HepG2 (cell line): ENCODE results near the gene AP1M1. TPM values are rescaled to one million over a fixed set of nuclear protein-coding genes. Genes with fewer than 3 reads are reported as not detected.
A peak's percentile ranks its signal among the peaks of the same experiment; 100 is the strongest.

Experiments
- FOXK2 ChIP-seq: fragments of 450-650 bp; IDR thresholded peaks from 2 replicates; pipeline ENCODE4 v1.6.1; 2016
- HDAC1 ChIP-seq: sonication (generic); formaldehyde crosslinking; IDR thresholded peaks from 2 replicates; pipeline ENCODE4 v1.5.1; 2020; ENCODE audit warnings: mild to moderate bottlenecking, missing genetic modification reagents
- HES4 ChIP-seq: sonication (generic); formaldehyde crosslinking; IDR thresholded peaks from 2 replicates; pipeline ENCODE4 v1.9.0; 2021; ENCODE audit warnings: mild to moderate bottlenecking, missing genetic modification reagents, borderline replicate concordance
- NCOR1 ChIP-seq: fragments of 200-600 bp; sonication (generic); IDR thresholded peaks from 2 replicates; pipeline ENCODE4 v1.7.0; 2017; ENCODE audit warnings: antibody characterized with exemption, low read length, borderline replicate concordance
- PHF21A ChIP-seq: sonication (generic); formaldehyde crosslinking; IDR thresholded peaks from 2 replicates; pipeline ENCODE4 v1.5.0; 2020; ENCODE audit warnings: mild to moderate bottlenecking, missing genetic modification reagents
- PHF8 ChIP-seq: sonication (generic); formaldehyde crosslinking; IDR thresholded peaks from 2 replicates; pipeline ENCODE4 v1.5.0; 2020; ENCODE audit warnings: missing genetic modification reagents
- PITX1 ChIP-seq: sonication (generic); formaldehyde crosslinking; IDR thresholded peaks from 2 replicates; pipeline ENCODE4 v1.5.1; 2020; ENCODE audit warnings: mild to moderate bottlenecking, missing genetic modification reagents
- ZNF20 ChIP-seq: sonication (generic); formaldehyde crosslinking; IDR thresholded peaks from 2 replicates; pipeline ENCODE4 v1.4.0; 2020; ENCODE audit warnings: mild to moderate bottlenecking, moderate library complexity, missing genetic modification reagents
- ZNF337 ChIP-seq: sonication (generic); formaldehyde crosslinking; IDR thresholded peaks from 2 replicates; pipeline ENCODE4 v1.5.1; 2020; ENCODE audit warnings: missing genetic modification reagents, low read depth, mild to moderate bottlenecking, borderline replicate concordance
- ZNF646 ChIP-seq: sonication (generic); formaldehyde crosslinking; IDR thresholded peaks from 2 replicates; pipeline ENCODE4 v1.9.0; 2021; ENCODE audit warnings: mild to moderate bottlenecking, missing genetic modification reagents
- ZNF772 ChIP-seq: sonication (generic); formaldehyde crosslinking; IDR thresholded peaks from 2 replicates; pipeline ENCODE4 v1.5.0; 2020; ENCODE audit warnings: mild to moderate bottlenecking, missing genetic modification reagents
- polyA plus RNA-seq, 8 experiments: library from polyadenylated mRNA; depleted of rRNA in 3 of 8; stranded (reverse) in 7 of 8; unstranded in 1 of 8; fragments of >200 nt; fragmentation: Illumina TruSeq in 4 of 8; extraction: Trizol in 4 of 8; gene quantifications; 2 replicates each; pipeline versions ENCODE4 v1.2.1 to v1.2.3, GENCODE V29; 2011 to 2016; ENCODE audit warnings: low read depth in 4 of 8, missing spikeins in 1 of 8, mixed read lengths in 1 of 8; ENCODE audit not compliant: insufficient read depth in 1 of 8
- total RNA-seq, 5 experiments: library from RNA; depleted of rRNA; stranded (reverse); fragments of >200 nt; fragmentation: Illumina TruSeq; extraction: Trizol; gene quantifications; 2 replicates each; pipeline ENCODE4 v1.2.3, GENCODE V29; 2016; ENCODE audit warnings: low read depth in 1 of 5
- TF ChIP-seq, protein P1 (sequence below), 2 experiments: sonication (generic) in 1 of 2; formaldehyde crosslinking in 1 of 2; IDR thresholded peaks; 2 replicates each; pipeline versions ENCODE4 v1.6.1 to v1.9.0; 2014 to 2022; ENCODE audit warnings: antibody characterized with exemption in 1 of 2, borderline replicate concordance in 1 of 2, inconsistent platforms in 1 of 2, low read depth in 1 of 2, missing genetic modification reagents in 1 of 2
- TF ChIP-seq, protein P2 (sequence below): sonication (generic); formaldehyde crosslinking; IDR thresholded peaks from 2 replicates; pipeline ENCODE4 v1.4.0; 2020; ENCODE audit warnings: missing genetic modification reagents

The AP1M1 gene
- total and polyA plus RNA-seq, 2 of the 13 experiments (the other 11 are each of a cell fraction or from before 2014, with no cell fraction given): 34.4 to 46.1 TPM

- TF ChIP-seq, protein P1, sequence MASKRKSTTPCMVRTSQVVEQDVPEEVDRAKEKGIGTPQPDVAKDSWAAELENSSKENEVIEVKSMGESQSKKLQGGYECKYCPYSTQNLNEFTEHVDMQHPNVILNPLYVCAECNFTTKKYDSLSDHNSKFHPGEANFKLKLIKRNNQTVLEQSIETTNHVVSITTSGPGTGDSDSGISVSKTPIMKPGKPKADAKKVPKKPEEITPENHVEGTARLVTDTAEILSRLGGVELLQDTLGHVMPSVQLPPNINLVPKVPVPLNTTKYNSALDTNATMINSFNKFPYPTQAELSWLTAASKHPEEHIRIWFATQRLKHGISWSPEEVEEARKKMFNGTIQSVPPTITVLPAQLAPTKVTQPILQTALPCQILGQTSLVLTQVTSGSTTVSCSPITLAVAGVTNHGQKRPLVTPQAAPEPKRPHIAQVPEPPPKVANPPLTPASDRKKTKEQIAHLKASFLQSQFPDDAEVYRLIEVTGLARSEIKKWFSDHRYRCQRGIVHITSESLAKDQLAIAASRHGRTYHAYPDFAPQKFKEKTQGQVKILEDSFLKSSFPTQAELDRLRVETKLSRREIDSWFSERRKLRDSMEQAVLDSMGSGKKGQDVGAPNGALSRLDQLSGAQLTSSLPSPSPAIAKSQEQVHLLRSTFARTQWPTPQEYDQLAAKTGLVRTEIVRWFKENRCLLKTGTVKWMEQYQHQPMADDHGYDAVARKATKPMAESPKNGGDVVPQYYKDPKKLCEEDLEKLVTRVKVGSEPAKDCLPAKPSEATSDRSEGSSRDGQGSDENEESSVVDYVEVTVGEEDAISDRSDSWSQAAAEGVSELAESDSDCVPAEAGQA (IDR thresholded peaks at IDR 0.05; ENCODE audit: low read depth): peak; percentile 59; the same call in 1 of the 2 replicates
- TF ChIP-seq, protein P1 (CRISPR knock-in tag; IDR thresholded peaks at IDR 0.05; ENCODE audit: borderline replicate concordance): no peak
- TF ChIP-seq, protein P2, sequence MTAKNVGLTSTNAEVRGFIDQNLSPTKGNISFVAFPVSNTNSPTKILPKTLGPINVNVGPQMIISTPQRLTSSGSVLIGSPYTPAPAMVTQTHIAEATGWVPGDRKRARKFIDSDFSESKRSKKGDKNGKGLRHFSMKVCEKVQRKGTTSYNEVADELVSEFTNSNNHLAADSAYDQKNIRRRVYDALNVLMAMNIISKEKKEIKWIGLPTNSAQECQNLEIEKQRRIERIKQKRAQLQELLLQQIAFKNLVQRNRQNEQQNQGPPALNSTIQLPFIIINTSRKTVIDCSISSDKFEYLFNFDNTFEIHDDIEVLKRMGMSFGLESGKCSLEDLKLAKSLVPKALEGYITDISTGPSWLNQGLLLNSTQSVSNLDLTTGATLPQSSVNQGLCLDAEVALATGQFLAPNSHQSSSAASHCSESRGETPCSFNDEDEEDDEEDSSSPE (CRISPR knock-in tag): 0 out of 2 replicates have a peak, but pooled peaks have one; percentile 28
- TF ChIP-seq HDAC1 (CRISPR knock-in tag) (peak; percentile 59; the same call in 1 of the 2 replicates), ZNF772 (CRISPR knock-in tag) (no peak), PHF21A (CRISPR knock-in tag) (peak; percentile 47; the same call in 1 of the 2 replicates), PITX1 (CRISPR knock-in tag) (no peak; the same call in 1 of the 2 replicates), FOXK2 (0 out of 2 replicates have a peak, but pooled peaks have one; percentile 20), ZNF646 (CRISPR knock-in tag) (no peak), HES4 (CRISPR knock-in tag) (peak; percentile 48; the same call in 1 of the 2 replicates), ZNF20 (CRISPR knock-in tag) (0 out of 2 replicates have a peak, but pooled peaks have one; percentile 29), ZNF337 (CRISPR knock-in tag) (peak; percentile 33; the same call in 1 of the 2 replicates), NCOR1 (peak; percentile 36; the same call in 1 of the 2 replicates), PHF8 (CRISPR knock-in tag) (peak; percentile 88)
Observed at GRCh38 chr19:16185123-16185767, 12.5 kb upstream of the AP1M1 start, which contains the start of gene FAM32A (continued).
